Stimulated activated CD4-positive, alpha-beta T cell treated with anti-CD3 and anti-CD28 coated beads, Interleukin-1b, Interleukin-23, amount 100 ng/mL, for 48 hours (primary cell): ENCODE data around the gene YTHDF2.
"Not testable (repeated sequence)": the region's sequence is repeated elsewhere in the genome, so short reads cannot be mapped to it uniquely, and the experiment has no call there.

Experiments used
- DNase-seq: peaks from one replicate; pipeline ENCODE4 v3.0.0-alpha.2; 2020

The YTHDF2 gene

GRCh38 chr1:28736450-28737306, at the start of gene YTHDF2:
YTHDF2 (plus strand) TSS chr1:28736940; CDS start chr1:28737121, 181 bp downstream.
- peak; percentile 98 for DNase-seq

GRCh38 chr1:28691627-28692026, 45.1 kb upstream of the YTHDF2 start:
- DNase-seq = not testable (repeated sequence)

- no peak for DNase-seq
Observed at GRCh38 chr1:28703629-28704028, 33.1 kb upstream of the YTHDF2 start.

GRCh38 chr1:28716336-28716735, 20.4 kb upstream of the YTHDF2 start:
- no peak for DNase-seq

- DNase-seq = no peak
Observed at GRCh38 chr1:28718166-28718565, 18.6 kb upstream of the YTHDF2 start.

- no peak for DNase-seq
Observed at GRCh38 chr1:28718586-28719331, 18.0 kb upstream of the YTHDF2 start.

- DNase-seq = no peak
Observed at GRCh38 chr1:28719332-28719619, 17.5 kb upstream of the YTHDF2 start.

GRCh38 chr1:28720376-28720775, 16.4 kb upstream of the YTHDF2 start:
- no peak for DNase-seq

GRCh38 chr1:28721927-28722326, 14.8 kb upstream of the YTHDF2 start:
- DNase-seq = not testable (repeated sequence)

- DNase-seq = not testable (repeated sequence)
Observed at GRCh38 chr1:28725365-28725764, 11.4 kb upstream of the YTHDF2 start.

- no peak for DNase-seq
Observed at GRCh38 chr1:28735961-28736449, 735 bp upstream of the YTHDF2 start.

GRCh38 chr1:28737307-28738132, 780 bp downstream of the YTHDF2 start:
- peak; percentile 37 for DNase-seq

- DNase-seq = no peak
Observed at GRCh38 chr1:28740118-28740517, 3.4 kb downstream of the YTHDF2 start.

GRCh38 chr1:28744184-28744583, 7.4 kb downstream of the YTHDF2 start:
- DNase-seq = no peak

GRCh38 chr1:28745653-28746173, 9.0 kb downstream of the YTHDF2 start:
- no peak for DNase-seq

- no peak for DNase-seq
Observed at GRCh38 chr1:28750330-28750729, 13.6 kb downstream of the YTHDF2 start.

GRCh38 chr1:28750771-28751294, 14.1 kb downstream of the YTHDF2 start:
- not testable (repeated sequence) for DNase-seq

- DNase-seq = no peak
Observed at GRCh38 chr1:28751315-28752060, 14.7 kb downstream of the YTHDF2 start.

- DNase-seq = no peak
Observed at GRCh38 chr1:28755701-28756100, 19.0 kb downstream of the YTHDF2 start.

- DNase-seq = no peak
Observed at GRCh38 chr1:28756846-28757245, 20.1 kb downstream of the YTHDF2 start.

- DNase-seq = no peak
Observed at GRCh38 chr1:28758420-28758819, 21.7 kb downstream of the YTHDF2 start.

GRCh38 chr1:28759257-28759656, 22.5 kb downstream of the YTHDF2 start:
- no peak for DNase-seq
